Stimulated activated CD8-positive, alpha-beta memory T cell treated with anti-CD3 and anti-CD28 coated beads, Interleukin-2, amount 100 ng/mL, for 1 hour (primary cell): ENCODE data around the gene GNG7.
"Not testable (repeated sequence)": the region's sequence is repeated elsewhere in the genome, so short reads cannot be mapped to it uniquely, and the experiment has no call there.

Experiments used
- DNase-seq, 2 donors: peaks; one replicate each; pipeline ENCODE4 v3.0.0-alpha.2; 2020; ENCODE audit warnings: low read depth in 2 of 2

The GNG7 gene

DNA sequence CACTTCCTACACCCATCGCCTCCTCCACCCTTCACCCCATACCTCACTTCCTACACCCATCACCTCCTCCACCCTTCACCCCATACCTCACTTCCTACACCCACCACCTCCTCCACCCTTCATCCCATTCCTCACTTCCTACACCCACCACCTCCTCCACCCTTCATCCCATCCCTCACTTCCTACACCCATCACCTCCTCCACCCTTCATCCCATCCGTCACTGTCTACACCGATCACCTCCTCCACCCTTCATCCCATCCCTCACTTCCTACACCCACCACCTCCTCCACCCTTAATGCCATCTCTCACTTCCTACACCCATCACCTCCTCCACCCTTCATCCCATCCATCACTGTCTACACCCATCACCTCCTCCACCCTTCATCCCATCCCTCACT lies 10.7 kb upstream of the GNG7 start:
- DNase-seq: not testable (repeated sequence)

DNA sequence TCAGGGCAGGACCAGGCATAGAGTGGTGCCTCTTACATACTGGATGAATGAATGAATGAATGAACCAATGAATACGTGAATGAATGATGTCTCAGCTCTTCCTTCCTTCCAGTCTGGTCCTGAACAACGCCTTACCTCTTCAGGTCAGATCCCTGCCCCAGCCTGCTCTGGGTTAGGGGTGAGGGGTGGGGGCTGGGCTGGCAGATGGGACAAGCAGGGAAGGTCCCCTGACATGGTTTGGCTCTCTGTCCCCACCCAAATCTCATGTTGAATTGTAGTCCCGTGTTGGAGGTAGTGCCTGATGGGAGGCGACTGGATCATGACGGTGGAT lies 9.3 kb upstream of the GNG7 start:
- no peak for DNase-seq

DNA sequence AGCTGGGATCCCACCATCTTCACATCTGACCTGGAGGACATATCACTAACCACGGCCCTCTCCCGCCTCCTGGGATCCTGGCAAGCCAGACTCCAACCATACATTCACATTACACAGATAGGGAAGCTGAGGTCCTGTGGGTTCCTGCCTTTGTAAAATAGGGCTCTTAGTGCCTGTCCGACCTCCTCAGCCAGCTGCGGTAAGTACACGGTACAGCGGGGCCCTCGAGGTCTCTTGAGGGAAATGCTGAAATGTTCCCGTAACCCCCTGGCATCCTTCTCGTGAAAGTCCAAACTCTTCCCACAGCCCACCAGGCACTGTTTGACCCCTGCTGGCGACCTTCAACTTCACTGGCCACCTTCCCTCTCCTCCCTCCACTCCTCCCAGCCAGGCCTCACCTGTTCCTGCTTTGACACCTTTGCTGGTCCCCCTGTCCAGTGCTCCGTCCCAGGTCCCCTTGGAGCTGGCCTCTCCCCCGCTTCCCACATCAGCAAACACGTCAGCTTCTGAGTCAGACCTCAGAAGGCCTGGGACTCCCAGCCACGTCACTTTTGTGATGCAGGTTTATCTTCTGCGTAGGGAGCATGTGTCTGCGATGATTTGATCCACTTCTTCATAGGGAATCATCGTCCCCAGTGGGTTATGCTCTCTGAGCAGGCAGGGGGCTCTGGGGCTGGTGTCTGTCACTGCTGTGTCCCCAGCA lies 8.8 kb upstream of the GNG7 start:
- no peak for DNase-seq

DNA sequence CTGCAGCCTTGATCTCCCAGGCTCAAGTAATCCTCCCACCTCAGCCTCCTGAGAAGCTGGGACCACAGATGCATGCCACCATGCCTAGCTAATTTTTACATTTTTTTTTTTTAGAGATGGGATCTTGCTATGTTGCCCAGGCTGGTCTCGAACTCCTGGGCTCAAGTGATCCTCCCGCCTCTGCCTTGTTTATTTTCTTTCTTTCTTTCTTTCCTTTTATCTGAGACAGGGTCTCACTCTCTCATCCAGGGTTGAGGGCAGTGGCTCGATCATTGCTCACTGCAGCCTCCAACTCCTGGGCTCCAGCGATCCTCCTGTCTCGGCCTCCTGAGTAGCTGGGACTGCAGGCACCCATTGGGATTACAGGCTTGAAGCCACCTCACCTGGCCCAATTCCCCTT lies 3.8 kb upstream of the GNG7 start:
- no peak for DNase-seq

- no peak for DNase-seq
These were observed 1.3 kb upstream of the GNG7 start for GRCh38 chr19:2703691-2704216.

- DNase-seq: no peak
These were observed 563 bp upstream of the GNG7 start for GRCh38 chr19:2703077-2703437.

GRCh38 chr19:2701361-2702169 lies 929 bp downstream of the GNG7 start:
- DNase-seq: no peak

- DNase-seq: no peak
These were observed 1.7 kb downstream of the GNG7 start for GRCh38 chr19:2700660-2701360.

- DNase-seq: no peak
These were observed 2.9 kb downstream of the GNG7 start for GRCh38 chr19:2699413-2700140.

GRCh38 chr19:2694196-2694595 lies 8.3 kb downstream of the GNG7 start:
- no peak for DNase-seq

GRCh38 chr19:2693492-2694160 lies 8.9 kb downstream of the GNG7 start:
- DNase-seq: no peak

GRCh38 chr19:2691951-2692350 lies 10.5 kb downstream of the GNG7 start:
- DNase-seq: no peak

- DNase-seq: no peak
These were observed 11.6 kb downstream of the GNG7 start for GRCh38 chr19:2690856-2691255.

DNA sequence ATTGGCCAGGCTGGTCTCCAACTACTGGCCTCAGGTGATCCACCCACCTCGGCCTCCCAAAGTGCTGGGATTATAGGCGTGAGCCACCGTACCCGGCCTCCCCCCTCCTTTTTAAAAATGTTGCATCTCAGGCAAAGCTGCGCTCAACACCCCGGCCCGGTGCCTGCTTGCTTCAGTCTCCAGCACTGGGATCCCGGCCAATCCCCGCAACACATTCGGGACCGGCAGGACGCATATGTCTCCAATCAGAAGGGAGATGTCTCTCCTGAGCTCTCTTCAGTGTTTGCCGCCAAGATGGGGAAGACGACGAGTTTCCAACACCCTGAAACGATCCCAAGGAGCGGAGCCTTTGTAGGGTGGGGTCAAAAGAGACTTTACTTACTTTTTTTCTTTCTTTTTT lies 16.1 kb downstream of the GNG7 start:
- DNase-seq: no peak

GRCh38 chr19:2685204-2685704 lies 17.2 kb downstream of the GNG7 start:
- no peak for DNase-seq

- no peak for DNase-seq
These were observed 19.0 kb downstream of the GNG7 start for GRCh38 chr19:2683430-2684003.

GRCh38 chr19:2680808-2681207 lies 21.7 kb downstream of the GNG7 start:
- DNase-seq: no peak

DNA sequence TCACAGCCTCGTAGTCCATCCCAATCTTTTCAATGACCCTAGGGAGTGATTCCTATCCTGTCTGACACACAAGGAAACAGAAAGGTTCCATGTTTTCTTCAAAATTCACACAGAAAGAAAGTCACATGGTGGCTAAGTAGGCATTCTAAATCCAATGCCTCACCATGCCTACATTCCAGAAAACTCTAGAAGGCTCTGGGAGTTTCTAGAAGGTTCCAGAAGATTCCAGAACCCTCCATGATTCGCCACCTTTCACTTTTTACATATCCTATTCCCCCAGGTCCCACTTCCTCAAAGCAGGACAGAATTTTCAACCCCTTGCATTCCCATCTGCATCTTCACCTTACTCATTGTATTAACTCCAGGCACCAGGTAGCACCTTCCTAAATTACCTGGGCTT lies 23.1 kb downstream of the GNG7 start:
- no peak for DNase-seq

DNA sequence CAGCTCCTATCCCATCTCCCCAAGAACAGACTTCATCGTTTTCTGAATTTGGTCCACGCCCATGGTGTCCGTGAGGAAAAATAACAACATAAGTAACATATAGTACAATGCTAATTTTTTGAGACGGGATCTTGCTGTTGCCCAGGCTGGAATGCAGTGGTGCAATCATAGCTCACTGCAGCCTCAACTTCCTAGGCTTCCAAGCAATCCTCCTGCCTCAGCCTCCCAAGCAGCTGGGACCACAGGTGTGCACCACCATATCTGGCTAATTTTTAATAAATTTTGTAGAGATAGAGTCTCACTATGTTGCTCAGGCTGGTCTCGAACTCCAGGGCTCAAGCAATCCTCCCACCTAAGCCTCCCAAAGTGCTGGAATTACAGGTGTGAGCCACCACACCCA lies 23.5 kb downstream of the GNG7 start:
- not testable (repeated sequence) for DNase-seq

DNA sequence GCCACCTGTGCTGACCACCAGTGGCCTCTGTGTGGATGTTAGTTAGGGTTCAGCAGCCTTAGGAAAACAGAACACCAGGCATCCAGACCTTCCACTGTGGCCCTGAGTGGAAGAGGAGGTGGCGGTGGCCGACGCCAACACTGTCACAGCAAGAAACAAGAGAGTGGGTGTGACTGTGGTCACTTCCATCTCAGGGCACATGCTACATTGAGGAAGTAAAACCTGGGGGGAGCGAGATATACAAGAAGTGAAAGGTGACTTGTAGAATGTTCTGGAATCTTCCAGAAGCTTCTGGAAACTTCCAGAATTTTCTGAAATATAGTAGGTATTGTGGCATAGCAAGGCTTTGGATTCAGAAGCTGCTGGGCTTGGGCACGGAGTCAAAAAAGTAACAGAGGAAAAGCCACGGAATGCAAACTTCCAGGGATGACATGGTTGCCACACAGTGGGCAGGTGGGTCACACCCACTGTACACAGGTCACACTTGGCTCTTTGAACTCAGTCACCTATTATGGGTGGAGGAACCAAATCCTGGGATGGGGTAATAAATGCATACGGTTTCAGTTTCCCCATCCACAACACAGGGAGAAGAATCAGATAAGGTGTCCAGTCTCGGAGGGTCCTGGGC lies 24.3 kb downstream of the GNG7 start:
- no peak for DNase-seq
